Coronary artery (tissue), 2 donors: ENCODE results near the gene ZEB2.

Experiments
- DNase-seq: peaks from one replicate; pipeline ENCODE4 v3.0.0-alpha.2; 2017; ENCODE audit warnings: low spot score
- H3K27ac ChIP-seq, 2 donors: fragments of 200-600 bp; sonication (generic); one replicate each; pipeline ENCODE4 v1.5.1; 2016 to 2019
- H3K4me3 ChIP-seq: fragments of 200-600 bp; sonication (generic); 2 replicates; pipeline ENCODE4 v1.5.1; 2016; ENCODE audit warnings: mild to moderate bottlenecking, moderate library complexity
- CTCF ChIP-seq: fragments of 200-600 bp; sonication (generic); IDR thresholded peaks from one replicate; pipeline ENCODE4 v1.5.1; 2019; ENCODE audit warnings: antibody characterized with exemption

The ZEB2 gene

GRCh38 chr2:144547494-144547893, 27.6 kb upstream of the ZEB2 start:
- TF ChIP-seq CTCF = no peak
- Histone ChIP-seq H3K27ac (no peak overlapping the region), H3K4me3 (no peak overlapping the region)
- DNase-seq = no peak

DNA sequence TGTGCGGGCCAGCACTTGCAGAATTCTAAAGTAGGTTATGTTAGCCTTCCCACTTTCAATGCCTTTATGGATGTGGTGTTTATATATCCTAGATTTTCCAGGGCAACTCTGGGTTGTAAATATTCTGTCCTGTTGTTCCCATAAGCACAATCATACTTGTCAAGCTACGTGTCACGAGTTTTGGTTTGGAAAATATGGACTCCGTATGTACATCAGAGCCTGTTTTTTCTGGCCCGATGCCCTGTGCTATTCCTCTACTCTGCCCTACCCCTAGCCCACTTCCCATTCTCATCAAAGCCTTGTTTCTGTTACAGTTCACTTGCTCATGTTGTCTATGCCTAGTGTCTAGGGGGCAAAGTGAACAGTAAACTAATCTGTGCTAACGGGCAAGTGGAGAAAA, 27.0 kb upstream of the ZEB2 start:
- no peak for DNase-seq
- no peak overlapping the region for H3K4me3 ChIP-seq
- TF ChIP-seq CTCF = no peak
- no peak overlapping the region for H3K27ac ChIP-seq

DNA sequence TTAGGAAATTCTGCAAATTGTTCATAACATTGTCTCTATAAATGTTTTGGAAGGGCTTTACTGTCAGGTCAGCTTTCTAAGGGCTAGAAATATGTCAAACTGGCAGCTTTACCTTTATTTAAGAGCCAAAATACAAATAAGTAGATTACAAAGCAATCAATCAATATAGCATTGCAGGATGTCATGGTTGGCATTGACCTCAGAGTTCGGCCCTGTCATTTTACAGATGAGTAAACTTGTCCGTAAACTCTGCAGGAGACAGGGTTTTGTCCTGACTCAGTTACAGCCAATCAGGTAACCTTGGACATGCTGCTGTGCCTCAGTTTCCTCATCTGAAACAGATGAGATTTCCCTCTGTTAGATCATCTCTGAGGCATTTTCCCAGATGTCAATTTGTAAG, 25.9 kb upstream of the ZEB2 start:
- no peak overlapping the region for H3K4me3 ChIP-seq
- DNase-seq = no peak
- no peak for TF ChIP-seq CTCF
- no peak overlapping the region for H3K27ac ChIP-seq

DNA sequence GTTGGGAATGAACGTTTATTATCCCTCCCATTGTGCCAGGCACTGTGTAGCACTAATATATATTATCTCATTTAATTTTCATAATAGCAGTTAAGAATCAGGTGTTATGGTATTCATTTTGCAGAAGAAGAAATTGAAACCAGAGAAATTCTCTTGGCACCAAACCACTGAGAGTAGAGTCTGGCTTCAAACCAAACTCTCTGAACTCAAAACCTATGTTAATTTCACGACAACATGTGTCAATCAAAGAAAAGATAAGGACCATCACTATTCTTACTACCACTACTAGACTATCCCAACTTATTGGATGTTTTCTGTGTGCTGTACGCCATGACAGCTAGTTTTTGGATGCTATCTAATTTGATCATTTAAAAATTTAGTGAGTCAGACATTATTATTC, 24.1 kb upstream of the ZEB2 start:
- Histone ChIP-seq H3K4me3 (no peak overlapping the region), H3K27ac (no peak overlapping the region)
- no peak for TF ChIP-seq CTCF
- DNase-seq = no peak

DNA sequence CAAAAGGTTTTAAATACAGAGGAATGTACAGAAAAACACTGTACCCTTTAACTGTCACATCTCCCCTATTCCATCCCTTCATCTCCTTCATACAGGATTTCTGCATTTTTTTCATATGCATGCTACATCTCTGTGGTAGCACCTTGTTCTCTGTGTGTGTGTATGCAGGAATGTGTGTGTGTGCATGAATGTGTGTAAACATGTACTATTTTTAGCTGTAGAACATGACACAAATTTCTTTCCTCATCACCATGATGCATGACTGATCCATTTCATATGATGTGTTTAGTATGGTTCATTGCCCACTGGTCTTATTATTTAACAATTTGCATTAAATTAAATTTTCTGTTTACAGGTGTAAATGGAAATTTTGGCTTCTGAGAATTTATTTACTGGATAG, 21.5 kb upstream of the ZEB2 start:
- Histone ChIP-seq H3K27ac (no peak overlapping the region), H3K4me3 (no peak overlapping the region)
- no peak for DNase-seq
- no peak for TF ChIP-seq CTCF

DNA sequence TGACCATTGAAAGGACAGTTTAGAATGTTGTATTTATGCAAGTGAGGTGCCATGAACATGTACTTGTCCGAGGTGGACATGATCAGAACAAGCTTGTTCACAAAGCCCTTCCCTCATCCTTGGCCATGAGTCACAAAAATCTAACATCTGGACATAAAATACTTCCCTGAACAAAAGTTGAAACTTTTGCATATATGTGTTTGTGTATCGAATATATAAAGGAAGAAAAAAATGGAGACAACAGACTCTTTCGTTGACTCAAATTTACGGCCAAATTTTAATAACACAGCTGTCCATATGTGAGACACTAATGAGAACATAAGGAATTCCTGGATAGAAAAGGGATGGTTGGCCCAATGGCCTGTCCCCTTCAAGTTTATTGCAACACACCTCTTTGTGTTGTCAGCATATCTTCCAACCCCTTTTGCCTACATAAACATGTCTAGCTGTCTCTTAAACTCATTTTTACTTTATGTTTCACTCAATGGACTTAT, 19.4 kb upstream of the ZEB2 start:
- no peak for TF ChIP-seq CTCF
- H3K27ac ChIP-seq = no peak overlapping the region
- DNase-seq = no peak
- H3K4me3 ChIP-seq = no peak overlapping the region

GRCh38 chr2:144535300-144535699, 15.4 kb upstream of the ZEB2 start:
- Histone ChIP-seq H3K27ac (no peak overlapping the region), H3K4me3 (no peak overlapping the region)
- TF ChIP-seq CTCF = no peak
- DNase-seq = no peak
